PC-9 (cell line): ENCODE measurements around the gene PBX2.

Source experiments
- CTCF ChIP-seq: fragments of 200-600 bp; sonication (generic); conservative IDR thresholded peaks from 2 replicates; pipeline ENCODE4 v1.6.1; 2017; ENCODE audit warnings: mixed run types, antibody characterized with exemption, mild to moderate bottlenecking, moderate library complexity
- EZH2 ChIP-seq: fragments of 200-600 bp; sonication (generic); IDR thresholded peaks from 2 replicates; pipeline ENCODE4 v1.8.0; 2017; ENCODE audit warnings: antibody characterized with exemption, low read depth

GRCh38 chr6:32167761-32168262 is 22.2 kb downstream of the PBX2 start:
- TF ChIP-seq CTCF (no peak), EZH2 (no peak)
